Activated T-helper 17 cell treated with anti-CD3 and anti-CD28 coated beads, Interleukin-2, amount 50 U/mL, for 72 hours (primary cell): ENCODE measurements around the gene CPD. TPM values are rescaled to one million over a fixed set of nuclear protein-coding genes. Genes with fewer than 3 reads are reported as not detected.
"Not testable (repeated sequence)": the region's sequence is repeated elsewhere in the genome, so short reads cannot be mapped to it uniquely, and the experiment has no call there.

Experiments used
- ATAC-seq: fragments of 150-1000 bp; cut with Tn5 transposase; replicated peaks from 2 replicates; pipeline ENCODE4 v1.10.0; 2021; ENCODE audit warnings: mild to moderate bottlenecking, moderate library complexity
- H3K27ac Mint-ChIP-seq: one replicate; pipeline ENCODE4 v1.8.0; 2022; ENCODE audit warnings: mixed read lengths
- H3K27me3 Mint-ChIP-seq: one replicate; pipeline ENCODE4 v1.8.0; 2022; ENCODE audit warnings: mixed read lengths
- H3K36me3 Mint-ChIP-seq: one replicate; pipeline ENCODE4 v1.8.0; 2022; ENCODE audit warnings: low read depth, mild to moderate bottlenecking, mixed read lengths
- H3K4me1 Mint-ChIP-seq: one replicate; pipeline ENCODE4 v1.8.0; 2022; ENCODE audit warnings: mixed read lengths
- H3K4me3 Mint-ChIP-seq: one replicate; pipeline ENCODE4 v1.8.0; 2022; ENCODE audit warnings: mild to moderate bottlenecking, mixed read lengths
- H3K9me3 Mint-ChIP-seq: one replicate; pipeline ENCODE4 v1.8.0; 2022; ENCODE audit warnings: mixed read lengths
- total RNA-seq, 2 donors: library from RNA; stranded (reverse); gene quantifications; one replicate each; pipeline ENCODE4 v1.2.3, GENCODE V29; 2022

CPD gene
- 10 to 100 TPM; 25.9 to 34.7 TPM for total RNA-seq

DNA sequence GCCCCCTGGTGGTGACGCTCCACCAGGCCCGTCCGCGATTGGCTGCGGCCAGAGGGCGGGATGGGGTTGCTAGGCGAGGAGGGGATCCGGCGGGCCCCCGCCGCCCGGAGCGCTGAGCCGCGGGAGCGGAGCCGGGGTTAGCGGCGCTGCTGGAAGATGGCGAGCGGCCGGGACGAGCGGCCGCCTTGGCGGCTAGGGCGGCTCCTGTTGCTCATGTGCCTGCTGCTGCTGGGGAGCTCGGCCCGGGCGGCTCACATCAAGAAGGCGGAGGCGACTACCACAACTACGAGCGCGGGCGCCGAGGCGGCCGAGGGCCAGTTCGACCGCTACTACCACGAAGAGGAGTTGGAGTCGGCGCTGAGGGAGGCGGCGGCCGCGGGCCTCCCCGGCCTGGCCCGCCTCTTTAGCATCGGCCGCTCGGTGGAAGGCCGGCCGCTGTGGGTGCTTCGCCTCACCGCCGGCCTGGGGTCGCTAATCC lies at the start of gene CPD:
Gene CPD, plus strand, starts transcription at position 103 of the 478 bp plus-strand sequence. Its CDS starts 54 bp downstream, at position 157.
- no peaks in the 10 kb centered on the region for H3K27me3 Mint-ChIP-seq
- peak; percentile 87 for ATAC-seq
- peak within 1 kb of the TSS; percentile 95 for H3K27ac Mint-ChIP-seq
- peaks cover 36% of the 10 kb centered on the region for H3K4me1 Mint-ChIP-seq
- H3K9me3 Mint-ChIP-seq = no peaks in the 10 kb centered on the region
- H3K36me3 Mint-ChIP-seq = peaks cover 18% of the 10 kb centered on the region
- peak within 1 kb of the TSS; percentile 95 for H3K4me3 Mint-ChIP-seq

DNA sequence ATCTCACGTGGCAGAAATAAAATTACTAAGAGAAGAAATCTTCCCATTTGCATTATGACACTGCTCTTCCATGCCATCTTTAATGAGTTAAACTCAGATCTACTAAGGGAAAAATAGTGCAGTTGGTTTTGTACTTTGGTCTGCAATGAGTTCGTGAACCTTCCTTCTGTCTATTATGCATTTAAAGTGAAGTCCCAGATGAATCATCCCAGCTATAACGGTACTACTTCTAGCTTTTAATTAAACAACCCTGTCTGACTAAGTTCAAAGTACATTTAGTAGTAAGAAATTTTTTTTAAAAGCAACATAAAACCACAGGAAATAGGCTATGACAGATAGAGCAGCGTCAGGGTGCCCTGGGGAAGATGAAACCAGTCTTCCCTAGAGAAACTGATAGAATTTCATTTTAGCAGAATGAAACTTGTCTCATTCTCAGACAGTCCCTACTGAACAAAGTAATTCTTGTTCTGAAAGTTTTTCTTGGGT lies 46.6 kb upstream of the CPD start:
- Mint-ChIP-seq H3K4me3 (peak overlapping the region; percentile 57), H3K27ac (peak overlapping the region; percentile 70), H3K36me3 (no peaks in the 10 kb centered on the region), H3K4me1 (peaks cover 32% of the 10 kb centered on the region), H3K27me3 (no peaks in the 10 kb centered on the region), H3K9me3 (no peaks in the 10 kb centered on the region)
- ATAC-seq = peak; percentile 90

DNA sequence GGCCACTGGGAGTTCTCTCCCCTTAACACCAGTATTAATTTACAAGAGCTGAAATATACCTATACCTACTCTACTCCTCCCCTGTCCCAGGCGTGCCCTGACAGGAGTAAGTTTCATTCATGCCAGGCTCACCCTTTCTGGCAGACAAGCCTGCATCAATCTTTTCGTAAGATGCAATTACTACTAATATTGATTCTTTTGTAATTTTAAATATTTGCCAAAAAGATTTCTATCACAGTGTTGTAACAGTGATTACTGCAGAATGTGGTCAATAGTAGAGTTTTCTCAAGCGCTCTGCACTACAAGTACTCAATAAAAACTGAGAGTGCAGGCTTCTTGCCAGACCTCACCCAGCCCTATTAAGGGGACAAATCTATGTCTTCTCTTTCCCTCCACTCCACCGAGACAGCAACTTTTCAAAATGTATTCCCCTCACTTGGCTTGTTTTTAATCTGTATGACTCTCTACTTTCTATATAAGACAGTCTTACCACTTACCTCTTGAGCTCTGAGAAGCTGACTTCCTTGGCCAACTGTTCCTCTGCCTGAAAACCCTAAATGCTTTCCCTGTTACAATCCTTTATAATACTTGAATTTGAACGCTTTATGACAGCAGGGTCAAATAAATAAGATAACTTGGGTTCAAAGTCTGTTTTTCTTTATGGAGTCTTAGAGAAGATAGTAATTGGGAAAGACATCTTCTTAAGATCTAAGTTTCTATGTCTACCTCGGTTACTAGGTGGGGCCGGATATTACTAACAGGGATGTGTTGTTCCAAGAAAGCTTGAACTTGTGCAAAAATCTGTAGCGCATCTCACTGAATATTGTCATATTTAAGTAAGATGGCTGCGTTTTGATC lies 45.0 kb upstream of the CPD start, which contains the start of gene TMIGD1:
Gene TMIGD1, minus strand, starts transcription at position 555 of the 858 bp plus-strand sequence. CDS start 1,924 bp downstream, outside the sequence.
- no peak for ATAC-seq
- peaks cover 32% of the 10 kb centered on the region for H3K4me1 Mint-ChIP-seq
- peak within 1 kb of the TSS; percentile 70 for H3K27ac Mint-ChIP-seq
- H3K4me3 Mint-ChIP-seq = peak within 1 kb of the TSS; percentile 57
- H3K27me3 Mint-ChIP-seq = no peaks in the 10 kb centered on the region
- H3K36me3 Mint-ChIP-seq = no peaks in the 10 kb centered on the region
- H3K9me3 Mint-ChIP-seq = no peaks in the 10 kb centered on the region

DNA sequence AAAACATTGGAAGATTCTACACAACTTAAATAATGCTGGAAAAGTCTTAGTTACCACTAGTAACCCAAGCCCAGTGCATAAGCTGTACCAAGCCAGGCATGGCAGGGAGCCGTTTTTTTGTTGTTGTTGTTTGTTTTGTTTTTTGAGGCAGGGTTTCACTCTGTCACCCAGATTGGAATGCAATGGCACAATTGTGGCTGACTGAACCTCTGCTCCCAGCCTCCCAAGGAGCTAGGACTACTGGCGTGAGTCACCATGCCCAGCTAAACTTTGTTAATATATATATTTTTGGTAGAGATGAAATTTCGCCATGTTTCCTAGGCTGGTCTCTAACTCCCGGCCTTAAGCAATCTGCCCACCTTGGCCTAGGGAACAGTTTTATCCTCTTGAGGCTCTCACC lies 44.3 kb upstream of the CPD start:
- H3K36me3 Mint-ChIP-seq = no peaks in the 10 kb centered on the region
- H3K4me1 Mint-ChIP-seq = peaks cover 32% of the 10 kb centered on the region
- H3K4me3 Mint-ChIP-seq = no peak overlapping the region
- no peak for ATAC-seq
- H3K27ac Mint-ChIP-seq = no peak overlapping the region
- no peaks in the 10 kb centered on the region for H3K27me3 Mint-ChIP-seq
- no peaks in the 10 kb centered on the region for H3K9me3 Mint-ChIP-seq

DNA sequence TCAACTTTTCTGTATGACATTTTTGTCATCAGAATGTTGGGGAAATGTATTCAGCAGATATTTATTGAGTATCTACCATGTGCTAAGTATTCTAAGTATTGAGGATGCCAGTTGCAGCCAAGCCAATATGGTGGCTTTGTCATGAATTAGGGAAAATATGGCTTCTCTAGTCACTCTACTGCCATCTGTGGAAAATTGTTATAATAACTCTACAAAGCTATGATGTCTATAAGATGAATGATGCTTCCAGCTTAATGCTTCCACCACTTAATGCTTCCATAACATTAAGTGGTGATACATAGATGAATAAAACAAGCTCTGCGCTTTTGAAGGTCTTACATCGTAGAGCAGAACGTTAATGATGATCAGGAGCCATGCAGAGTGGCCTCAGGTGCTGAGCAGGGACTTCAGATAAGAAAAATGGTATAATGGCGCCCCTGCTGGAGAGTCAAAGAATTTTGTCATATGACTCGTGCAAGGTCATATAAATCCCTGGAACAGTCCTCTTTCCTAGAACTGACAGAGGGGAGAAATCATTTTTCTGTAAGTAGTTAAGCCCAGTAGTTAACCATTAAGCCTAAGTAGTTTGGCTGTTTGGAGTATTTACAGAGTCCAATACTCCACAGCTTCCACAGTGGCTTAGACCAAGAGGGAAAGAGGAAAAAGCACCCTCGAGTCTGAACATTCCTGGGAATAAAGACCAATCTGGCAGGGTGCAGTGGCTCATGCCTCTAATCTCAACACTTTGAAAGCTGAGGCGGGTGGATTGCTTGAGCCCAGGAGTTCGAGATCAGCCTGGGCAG lies 42.2 kb upstream of the CPD start:
- no peaks in the 10 kb centered on the region for H3K9me3 Mint-ChIP-seq
- no peak overlapping the region for H3K27ac Mint-ChIP-seq

DNA sequence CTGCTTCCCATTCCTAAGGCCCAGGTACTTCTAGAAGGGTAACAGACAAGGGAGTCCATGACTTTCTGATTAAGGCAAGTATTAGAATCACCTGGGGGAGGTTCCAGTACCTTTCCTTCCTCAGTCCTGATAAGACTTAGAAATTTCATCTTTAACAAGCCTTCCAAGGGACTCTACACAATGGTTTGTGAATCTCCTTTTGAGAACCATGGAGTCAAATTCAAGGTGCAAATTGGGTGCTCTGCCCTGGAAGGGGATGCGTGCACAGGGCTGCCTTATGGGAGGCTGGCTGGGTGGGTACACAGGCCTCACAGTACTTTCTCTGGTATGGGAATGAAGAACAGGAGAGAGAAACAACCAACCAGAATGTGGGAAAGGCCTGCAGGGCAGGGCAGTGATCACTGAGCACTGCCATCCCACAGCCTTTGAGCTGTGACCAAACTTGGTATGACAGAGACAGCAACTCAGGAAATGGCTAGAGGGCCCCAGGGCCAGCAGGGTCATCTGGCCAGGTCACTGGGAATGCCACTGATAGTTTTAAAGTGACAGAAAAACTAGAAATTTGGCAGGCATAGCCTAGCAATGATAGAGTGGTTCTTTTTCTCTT lies 41.2 kb upstream of the CPD start:
- no peaks in the 10 kb centered on the region for H3K9me3 Mint-ChIP-seq
- ATAC-seq = no peak
- no peaks in the 10 kb centered on the region for H3K36me3 Mint-ChIP-seq

More for the DNA sequence above, 42.2 kb upstream of the CPD start:
- peak overlapping the region; percentile 20 for H3K4me3 Mint-ChIP-seq
- no peaks in the 10 kb centered on the region for H3K27me3 Mint-ChIP-seq
- peaks cover 34% of the 10 kb centered on the region for H3K4me1 Mint-ChIP-seq
- no peak for ATAC-seq
- H3K36me3 Mint-ChIP-seq = no peaks in the 10 kb centered on the region

DNA sequence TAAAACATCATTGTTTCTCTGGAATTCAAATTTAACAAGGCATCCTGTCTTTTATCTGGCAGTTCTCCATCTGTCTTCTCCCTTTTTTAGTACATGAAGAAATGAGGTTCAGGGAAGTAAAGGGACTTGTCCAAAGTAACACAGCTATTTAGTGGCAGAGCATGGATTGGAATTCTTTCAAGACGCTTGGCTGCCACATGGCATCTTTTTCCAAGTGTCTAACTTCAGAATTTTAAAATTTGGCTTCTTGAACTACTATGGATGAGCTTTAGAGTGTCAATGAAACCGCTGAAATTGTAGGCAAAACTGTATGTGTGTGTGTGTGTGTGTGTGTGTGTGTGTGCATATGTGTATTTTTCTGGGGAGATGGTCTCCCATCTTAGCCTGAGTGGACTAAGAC lies 39.6 kb upstream of the CPD start:
- Mint-ChIP-seq H3K4me1 (peaks cover 16% of the 10 kb centered on the region), H3K27me3 (no peaks in the 10 kb centered on the region), H3K4me3 (no peak overlapping the region), H3K36me3 (no peaks in the 10 kb centered on the region), H3K27ac (no peak overlapping the region), H3K9me3 (no peaks in the 10 kb centered on the region)
- ATAC-seq = no peak

More for the DNA sequence above, 41.2 kb upstream of the CPD start:
- Mint-ChIP-seq H3K27me3 (no peaks in the 10 kb centered on the region), H3K27ac (no peak overlapping the region), H3K4me3 (no peak overlapping the region), H3K4me1 (peaks cover 27% of the 10 kb centered on the region)

DNA sequence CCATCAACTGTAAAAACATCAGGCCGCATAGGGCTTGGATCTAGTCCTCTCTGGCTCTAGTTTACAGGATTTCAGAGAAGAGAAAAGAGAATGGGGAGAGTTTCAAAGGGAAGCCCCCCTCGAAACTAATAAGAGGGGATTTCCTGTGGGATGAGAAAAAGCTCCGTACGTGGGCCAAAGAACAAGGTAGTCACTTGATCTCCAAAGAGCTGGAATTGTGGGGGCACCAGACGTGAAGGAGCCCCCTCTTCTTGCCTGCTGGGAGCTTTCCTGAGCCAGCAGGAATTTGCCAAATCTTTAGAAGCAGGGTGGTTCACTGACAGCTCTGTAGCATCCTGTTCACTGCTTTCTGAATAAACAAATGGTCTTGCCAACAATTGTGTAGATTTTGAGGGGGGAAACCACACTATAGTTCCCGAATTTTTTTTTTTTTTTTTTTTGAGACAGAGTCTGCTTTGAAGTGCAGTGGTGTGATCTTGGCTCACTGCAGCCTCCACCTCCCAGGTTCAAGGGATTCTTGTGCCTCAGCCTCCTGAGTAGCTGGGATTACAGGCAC lies 37.8 kb upstream of the CPD start:
- no peak for ATAC-seq
- Mint-ChIP-seq H3K36me3 (no peaks in the 10 kb centered on the region), H3K27me3 (no peaks in the 10 kb centered on the region), H3K4me3 (no peak overlapping the region), H3K4me1 (peaks cover 20% of the 10 kb centered on the region), H3K9me3 (no peaks in the 10 kb centered on the region), H3K27ac (no peak overlapping the region)

DNA sequence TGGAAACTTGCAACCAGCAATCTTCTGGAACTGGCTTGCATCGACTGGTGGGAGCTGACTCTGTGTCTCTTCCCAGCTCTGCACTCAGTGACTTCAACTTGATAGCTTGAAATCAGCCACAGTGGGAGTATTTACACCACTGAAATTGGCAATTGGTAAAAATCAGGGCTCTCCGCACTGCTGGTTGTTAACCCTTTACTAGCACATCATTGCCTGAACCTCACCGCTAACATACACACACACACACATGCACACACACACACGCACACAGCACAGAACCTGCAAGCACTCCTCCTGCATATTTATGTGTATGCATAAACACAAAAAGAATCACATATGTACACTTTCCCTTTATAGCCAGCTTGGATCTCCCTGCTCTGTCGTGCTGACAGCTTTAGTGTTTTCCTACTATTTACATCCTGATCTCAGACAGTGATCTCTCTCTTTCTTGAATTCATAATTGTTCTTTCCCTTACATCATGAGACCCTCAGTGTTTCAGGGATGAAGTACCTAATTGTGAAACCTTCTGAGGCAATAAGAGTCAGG lies 37.0 kb upstream of the CPD start:
- no peaks in the 10 kb centered on the region for H3K36me3 Mint-ChIP-seq
- no peak for ATAC-seq
- no peak overlapping the region for H3K4me3 Mint-ChIP-seq

DNA sequence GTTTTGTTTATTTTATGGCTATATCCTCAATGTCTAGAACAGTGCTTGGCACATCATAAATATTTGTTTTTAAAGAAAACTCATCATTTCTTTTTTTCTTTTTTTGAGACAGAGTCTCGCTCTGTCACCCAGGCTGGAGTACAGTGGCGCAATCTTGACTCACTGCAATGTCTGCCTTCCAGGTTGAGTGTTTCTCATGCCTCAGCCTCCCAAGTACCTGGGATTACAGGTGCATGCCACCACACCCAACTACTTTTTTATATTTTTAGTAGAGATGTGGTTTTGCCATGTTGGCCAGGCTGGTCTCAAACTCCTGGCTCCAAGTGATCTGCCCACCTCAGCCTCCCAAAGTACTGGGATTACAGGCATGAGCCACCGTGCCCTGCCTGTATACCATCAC lies 35.5 kb upstream of the CPD start:
- peaks cover 13% of the 10 kb centered on the region for H3K4me1 Mint-ChIP-seq
- H3K27ac Mint-ChIP-seq, H3K4me3 Mint-ChIP-seq, H3K36me3 Mint-ChIP-seq, H3K9me3 Mint-ChIP-seq, ATAC-seq, H3K27me3 Mint-ChIP-seq: not testable (repeated sequence)

More for the DNA sequence above, 37.0 kb upstream of the CPD start:
- H3K27me3 Mint-ChIP-seq = no peaks in the 10 kb centered on the region
- no peak overlapping the region for H3K27ac Mint-ChIP-seq
- no peaks in the 10 kb centered on the region for H3K9me3 Mint-ChIP-seq
- H3K4me1 Mint-ChIP-seq = peaks cover 14% of the 10 kb centered on the region

DNA sequence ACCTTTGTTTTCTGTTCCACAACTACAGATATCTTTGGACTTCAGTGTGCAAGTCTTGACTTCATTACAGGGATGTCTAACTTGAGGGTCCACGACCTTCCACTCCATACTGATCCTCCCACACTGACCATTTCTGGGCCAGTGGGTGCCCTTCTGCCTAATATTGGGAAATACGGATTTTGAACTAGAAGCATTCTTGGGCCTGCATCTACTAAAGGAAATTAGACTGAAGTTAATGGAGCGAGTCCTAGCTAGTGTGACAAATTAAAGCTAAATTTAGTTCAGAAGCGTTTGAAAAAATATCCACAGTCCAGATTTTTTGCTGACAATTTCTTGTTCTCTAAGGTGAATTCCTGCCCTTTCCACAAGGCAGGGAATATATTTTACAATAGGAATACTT lies 34.9 kb upstream of the CPD start:
- H3K4me3 Mint-ChIP-seq = no peak overlapping the region
- H3K27ac Mint-ChIP-seq = no peak overlapping the region
- H3K4me1 Mint-ChIP-seq = peaks cover 13% of the 10 kb centered on the region
- H3K36me3 Mint-ChIP-seq = no peaks in the 10 kb centered on the region
- no peak for ATAC-seq
- no peaks in the 10 kb centered on the region for H3K9me3 Mint-ChIP-seq
- no peaks in the 10 kb centered on the region for H3K27me3 Mint-ChIP-seq

DNA sequence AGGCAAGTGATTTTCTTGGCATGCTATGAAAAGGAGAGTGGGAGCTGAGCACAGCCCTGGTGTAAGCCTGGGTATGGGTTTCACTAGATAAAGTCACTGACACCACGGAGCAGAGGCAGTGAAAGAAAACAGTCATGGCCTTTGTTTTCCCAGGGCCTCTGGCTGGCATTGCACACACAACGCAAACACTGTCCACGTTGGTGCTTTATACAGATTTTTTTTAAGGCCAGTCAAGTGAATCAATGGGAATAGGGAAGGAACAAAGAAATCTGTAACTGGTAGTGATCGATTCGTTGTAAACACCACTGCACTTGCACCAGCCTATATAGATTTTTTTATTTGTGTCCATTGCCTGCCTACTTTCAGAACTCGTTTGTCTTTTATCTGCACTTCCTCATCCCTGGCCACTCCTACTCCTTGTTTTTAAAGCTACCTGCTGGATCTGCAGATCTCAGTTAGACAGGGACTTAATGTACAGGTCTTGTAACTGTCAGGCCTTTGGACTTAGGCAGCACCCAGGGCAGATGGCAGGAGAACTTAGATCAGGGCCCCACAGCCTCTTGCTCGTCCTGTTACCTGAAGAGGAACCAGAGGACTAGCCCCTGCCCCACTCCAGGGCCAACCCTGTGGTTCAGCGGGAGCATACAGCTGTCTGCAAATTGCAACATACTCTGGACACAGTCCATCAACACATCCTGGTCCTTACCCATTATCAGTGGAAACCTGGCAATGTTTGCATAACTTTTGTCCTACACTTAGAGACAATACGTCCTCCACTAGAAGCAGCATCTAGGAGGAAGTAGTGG lies 34.2 kb upstream of the CPD start:
- H3K9me3 Mint-ChIP-seq = no peaks in the 10 kb centered on the region
- no peaks in the 10 kb centered on the region for H3K27me3 Mint-ChIP-seq
- H3K27ac Mint-ChIP-seq = no peak overlapping the region
- H3K4me3 Mint-ChIP-seq = no peak overlapping the region
- peaks cover 13% of the 10 kb centered on the region for H3K4me1 Mint-ChIP-seq
- H3K36me3 Mint-ChIP-seq = no peaks in the 10 kb centered on the region
- ATAC-seq = no peak

DNA sequence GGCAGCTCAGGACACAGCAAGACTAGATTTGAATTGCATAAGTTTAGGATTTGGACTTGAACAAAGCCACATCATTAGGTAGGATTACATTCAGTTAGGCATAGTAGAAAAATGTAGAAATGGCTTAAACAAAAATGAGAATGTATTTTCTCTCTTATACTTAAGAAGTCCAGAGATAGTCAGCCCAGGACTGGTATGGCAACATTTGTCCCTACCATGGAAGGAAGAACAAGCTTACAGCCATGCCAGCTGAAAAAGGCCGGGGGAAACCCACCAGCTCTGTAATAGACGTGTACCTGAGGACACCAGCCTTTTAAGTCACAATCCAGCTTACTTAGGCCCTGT lies 33.7 kb upstream of the CPD start:
- Mint-ChIP-seq H3K27me3 (no peaks in the 10 kb centered on the region), H3K27ac (no peak overlapping the region), H3K4me3 (no peak overlapping the region), H3K9me3 (no peaks in the 10 kb centered on the region), H3K4me1 (peaks cover 10% of the 10 kb centered on the region), H3K36me3 (no peaks in the 10 kb centered on the region)
- ATAC-seq = no peak
